GM06990 (cell line): ENCODE results near the gene RPS10.

ENCODE experiments used
- DNase-seq: peaks from one replicate; pipeline ENCODE4 v3.0.0-alpha.2; 2011; ENCODE audit not compliant: insufficient read length; ENCODE audit errors: extremely low read depth
- H3K27me3 ChIP-seq: replicated peaks from 2 replicates; pipeline ENCODE4 v1.6.0; 2011; ENCODE audit warnings: low read length; ENCODE audit not compliant: control insufficient read depth, insufficient read depth
- H3K36me3 ChIP-seq: 2 replicates; pipeline ENCODE4 v1.5.1; 2011; ENCODE audit warnings: low read length; ENCODE audit not compliant: control insufficient read depth, insufficient read depth
- H3K4me3 ChIP-seq: replicated peaks from 2 replicates; pipeline ENCODE4 v1.5.1; 2011; ENCODE audit warnings: low read depth, mild to moderate bottlenecking, control low read depth, low read length
- CTCF ChIP-seq: IDR thresholded peaks from 2 replicates; pipeline ENCODE4 v1.5.1; 2011; ENCODE audit warnings: low read length, control low read depth, mild to moderate bottlenecking, inconsistent platforms; ENCODE audit not compliant: insufficient read depth, poor library complexity, severe bottlenecking

RPS10 gene

GRCh38 chr6:34469499-34469898 is 43.6 kb upstream of the RPS10 start:
- Histone ChIP-seq H3K36me3 (no peaks in the 10 kb centered on the region), H3K4me3 (no peak overlapping the region), H3K27me3 (no peaks in the 10 kb centered on the region; the same call in 1 of the 2 replicates)
- DNase-seq: no peak
- no peak for TF ChIP-seq CTCF

- TF ChIP-seq CTCF: no peak
- DNase-seq: peak; percentile 47
- Histone ChIP-seq H3K27me3 (no peaks in the 10 kb centered on the region; the same call in 1 of the 2 replicates), H3K4me3 (no peak overlapping the region), H3K36me3 (no peaks in the 10 kb centered on the region)
Observed at GRCh38 chr6:34468378-34468892, 42.6 kb upstream of the RPS10 start.

GRCh38 chr6:34466242-34467185 is 40.6 kb upstream of the RPS10 start:
- no peak overlapping the region for H3K4me3 ChIP-seq
- DNase-seq: no peak
- no peaks in the 10 kb centered on the region for H3K36me3 ChIP-seq
- TF ChIP-seq CTCF: no peak
- H3K27me3 ChIP-seq: no peaks in the 10 kb centered on the region; the same call in 1 of the 2 replicates

- Histone ChIP-seq H3K4me3 (peak within 1 kb of the TSS; percentile 38), H3K27me3 (no peaks in the 10 kb centered on the region; the same call in 1 of the 2 replicates), H3K36me3 (no peaks in the 10 kb centered on the region)
- DNase-seq: peak; percentile 31
- TF ChIP-seq CTCF: no peak
Observed at GRCh38 chr6:34465531-34466241, 39.8 kb upstream of the RPS10 start, which contains the start of gene PACSIN1. Gene PACSIN1 (plus strand): TSS chr6:34466076. CDS start chr6:34526306, 60,230 bp downstream.

GRCh38 chr6:34463849-34464248 is 38.0 kb upstream of the RPS10 start:
- Histone ChIP-seq H3K27me3 (no peaks in the 10 kb centered on the region; the same call in 1 of the 2 replicates), H3K4me3 (no peak overlapping the region), H3K36me3 (no peaks in the 10 kb centered on the region)
- TF ChIP-seq CTCF: no peak
- no peak for DNase-seq
